Left lung (tissue), 10 donors: Measurements from ENCODE around the gene NARS2. TPM values are rescaled to one million over a fixed set of nuclear protein-coding genes. Genes with fewer than 3 reads are reported as not detected.

Source experiments
- ATAC-seq: fragments of 200-7000 bp; cut with Tn5 transposase; one replicate; pipeline ENCODE4 v1.9.1; 2020; ENCODE audit warnings: moderate library complexity
- DNase-seq, 4 donors: peaks; one replicate each; pipeline ENCODE4 v3.0.0-alpha.2; 2013 to 2020
- H3K27ac ChIP-seq, 2 donors: fragments of 200-600 bp; sonication (generic) in 1 of 2; one replicate each; pipeline versions ENCODE4 v1.5.0 to v1.8.0; 2020 to 2021
- H3K27me3 ChIP-seq, 2 donors: fragments of 200-600 bp; sonication (generic) in 1 of 2; one replicate each; pipeline versions ENCODE4 v1.5.0 to v1.8.0; 2020 to 2021
- H3K36me3 ChIP-seq, 2 donors: fragments of 200-600 bp; sonication (generic) in 1 of 2; one replicate each; pipeline versions ENCODE4 v1.5.0 to v1.8.0; 2020 to 2021
- H3K4me1 ChIP-seq, 2 donors: fragments of 200-600 bp; one replicate each; pipeline ENCODE4 v1.8.0; 2021
- H3K4me3 ChIP-seq, 2 donors: fragments of 200-600 bp; sonication (generic) in 1 of 2; one replicate each; pipeline versions ENCODE4 v1.5.0 to v1.8.0; 2020 to 2021; ENCODE audit warnings: mild to moderate bottlenecking in 1 of 2
- H3K9me3 ChIP-seq, 2 donors: fragments of 200-600 bp; sonication (generic) in 1 of 2; one replicate each; pipeline versions ENCODE4 v1.5.0 to v1.8.0; 2020 to 2021
- CTCF ChIP-seq, 2 donors: fragments of 200-600 bp; sonication (generic) in 1 of 2; IDR thresholded peaks; one replicate each; pipeline versions ENCODE4 v1.5.0 to v1.8.0; 2021; ENCODE audit warnings: antibody characterized with exemption in 2 of 2
- intact Hi-C, 2 donors: fragments of 100-400 bp; cut with DNase I; formaldehyde crosslinking; loops; one replicate each; pipeline versions ENCODE4 v1.11.2 to v1.14.2; 2022
- polyA plus RNA-seq, 6 donors: library from polyadenylated mRNA; unstranded; fragments of 120-200 nt; gene quantifications; one replicate each; pipeline ENCODE4 v1.2.1, GENCODE V29; 2013; ENCODE audit not compliant: insufficient read length in 6 of 6
- total RNA-seq, 2 donors: library from RNA; stranded (reverse); fragmentation: NEBNext Ultra II Directional; extraction: Animal tissue kit (Norgen Biotek cat#: 25700); gene quantifications; one replicate each; pipeline ENCODE4 v1.2.1, GENCODE V29; 2021
- donor health status: DM: no; HTN: yes; CAD: no.
- donor health status: DM: no; HTN: no; CAD: no.

NARS2 gene
- total and polyA plus RNA-seq, 8 donors, result 14.9 to 35.5 (median 28.4) TPM

- no peak for ATAC-seq
Measured at GRCh38 chr11:78402847-78403246, 171.8 kb downstream of the NARS2 start.

GRCh38 chr11:78400702-78401101, 174.0 kb downstream of the NARS2 start:
- no peak for ATAC-seq
- TF ChIP-seq CTCF (IDR thresholded peaks at IDR 0.05), result no peak
- intact Hi-C loops, result no loop called here
- Histone ChIP-seq H3K9me3 (no peaks in the 10 kb centered on the region), H3K27me3 (no peaks in the 10 kb centered on the region), H3K4me1 (peaks cover 0 to 39% of the 10 kb centered on the region in 2 donors), H3K36me3 (no peaks in the 10 kb centered on the region), H3K4me3 (no peak overlapping the region), H3K27ac (no peak overlapping the region)
- DNase-seq, result no peak

More at GRCh38 chr11:78402847-78403246, 171.8 kb downstream of the NARS2 start:
- no peak for DNase-seq
- no peaks in the 10 kb centered on the region for H3K27me3 ChIP-seq
- H3K9me3 ChIP-seq, result no peaks in the 10 kb centered on the region
- H3K36me3 ChIP-seq, result no peaks in the 10 kb centered on the region
- intact Hi-C loops, result no loop called here
- TF ChIP-seq CTCF (IDR thresholded peaks at IDR 0.05), result no peak
- H3K4me1 ChIP-seq, result peaks cover 0 to 36% of the 10 kb centered on the region in 2 donors
- H3K27ac ChIP-seq, result no peak overlapping the region
- H3K4me3 ChIP-seq, result no peak overlapping the region

- no peaks in the 10 kb centered on the region for H3K36me3 ChIP-seq
- TF ChIP-seq CTCF (IDR thresholded peaks at IDR 0.05), result no peak
- intact Hi-C loops, result no loop called here
- ATAC-seq (no peak), DNase-seq (no peak)
- no peaks in the 10 kb centered on the region for H3K9me3 ChIP-seq
- H3K4me1 ChIP-seq, result peaks cover 0 to 39% of the 10 kb centered on the region in 2 donors
- H3K27ac ChIP-seq, result no peak overlapping the region
- H3K27me3 ChIP-seq, result no peaks in the 10 kb centered on the region
- no peak overlapping the region for H3K4me3 ChIP-seq
Measured at GRCh38 chr11:78400116-78400515, 174.5 kb downstream of the NARS2 start.

- Histone ChIP-seq H3K4me3 (no peak overlapping the region), H3K36me3 (no peaks in the 10 kb centered on the region), H3K27ac (no peak overlapping the region), H3K27me3 (no peaks in the 10 kb centered on the region), H3K9me3 (no peaks in the 10 kb centered on the region), H3K4me1 (peaks cover 0 to 38% of the 10 kb centered on the region in 2 donors)
- no peak for TF ChIP-seq CTCF (IDR thresholded peaks at IDR 0.05)
- no peak for DNase-seq
- ATAC-seq, result no peak
- intact Hi-C loops, result no loop called here
Measured at GRCh38 chr11:78399136-78399535, 175.5 kb downstream of the NARS2 start.

- Histone ChIP-seq H3K36me3 (no peaks in the 10 kb centered on the region), H3K27me3 (no peaks in the 10 kb centered on the region), H3K27ac (no peak overlapping the region), H3K4me1 (peaks cover 0 to 33% of the 10 kb centered on the region in 2 donors), H3K9me3 (no peaks in the 10 kb centered on the region), H3K4me3 (no peak overlapping the region)
- intact Hi-C loops, result no loop called here
- ATAC-seq, result no peak
- no peak for DNase-seq
- no peak for TF ChIP-seq CTCF (IDR thresholded peaks at IDR 0.05)
Measured at GRCh38 chr11:78398715-78399114, 175.9 kb downstream of the NARS2 start.
